Measurements from ENCODE around the gene ZC3H10. TPM values are rescaled to one million over a fixed set of nuclear protein-coding genes. Genes with fewer than 3 reads are reported as not detected.

The ZC3H10 gene
- total RNA-seq, 1 experiment from 2014 or later: 8.2 TPM

DNA sequence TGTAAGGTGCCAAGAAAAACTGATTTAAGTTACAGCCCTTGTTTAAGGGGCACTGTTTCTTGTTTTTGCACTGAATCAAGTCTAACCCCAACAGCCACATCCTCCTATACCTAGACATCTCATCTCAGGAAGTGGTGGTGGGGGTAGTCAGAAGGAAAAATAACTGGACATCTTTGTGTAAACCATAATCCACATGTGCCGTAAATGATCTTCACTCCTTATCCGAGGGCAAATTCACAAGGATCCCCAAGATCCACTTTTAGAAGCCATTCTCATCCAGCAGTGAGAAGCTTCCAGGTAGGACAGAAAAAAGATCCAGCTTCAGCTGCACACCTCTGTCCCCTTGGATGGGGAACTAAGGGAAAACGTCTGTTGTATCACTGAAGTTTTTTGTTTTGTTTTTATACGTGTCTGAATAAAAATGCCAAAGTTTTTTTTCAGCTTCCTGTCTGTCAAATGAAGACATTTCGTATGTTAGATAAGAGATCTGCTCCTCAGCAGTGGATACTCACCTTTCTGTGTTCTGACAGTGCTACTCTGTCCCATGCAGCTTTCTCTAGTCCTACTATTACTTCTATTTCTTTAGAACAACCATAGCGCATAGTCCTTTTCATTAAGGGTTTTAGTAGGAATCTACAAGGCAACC lies 14.9 kb upstream of the ZC3H10 start:
- peak overlapping the region; percentile 95 for H3K27ac Mint-ChIP-seq (ENCODE audit: unreplicated experiment)
- CTCF ChIA-PET: interaction anchor here (1.6 kb wide), 1 partner anchor 15 kb away, joined by 7 read pairs; the partner anchor contains the start of gene ZC3H10

DNA sequence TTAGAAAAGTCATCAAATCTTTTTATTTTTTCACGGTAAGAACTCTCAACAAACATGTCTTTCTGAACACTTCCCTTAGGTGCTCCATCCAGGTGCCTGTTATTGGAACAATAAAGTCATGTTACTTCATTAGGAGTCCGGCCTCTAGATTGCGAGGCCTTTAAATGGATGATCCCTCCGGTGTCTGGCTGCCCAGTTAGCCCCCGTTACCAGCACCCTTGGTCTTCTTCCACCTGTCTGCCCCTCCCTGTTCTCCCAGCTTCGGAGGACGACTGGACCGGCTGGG lies 14.3 kb upstream of the ZC3H10 start:
- H3K27me3 Mint-ChIP-seq (ENCODE audit: unreplicated experiment): no peaks in the 10 kb centered on the region
- DNase-seq: no peak
- intact Hi-C loops (cut with micrococcal nuclease; ENCODE audit: unreplicated experiment): loop anchor here (2.0 to 5.0 kb wide), 2 partner anchors 57 to 366 kb away; no protein-coding TSS in a partner anchor
- peaks cover 94% of the 10 kb centered on the region for H3K36me3 Mint-ChIP-seq (ENCODE audit: insufficient read depth, unreplicated experiment)
- H3K4me3 Mint-ChIP-seq (ENCODE audit: low read depth, unreplicated experiment): peak overlapping the region; percentile 96
- TF ChIP-seq, protein P1, sequence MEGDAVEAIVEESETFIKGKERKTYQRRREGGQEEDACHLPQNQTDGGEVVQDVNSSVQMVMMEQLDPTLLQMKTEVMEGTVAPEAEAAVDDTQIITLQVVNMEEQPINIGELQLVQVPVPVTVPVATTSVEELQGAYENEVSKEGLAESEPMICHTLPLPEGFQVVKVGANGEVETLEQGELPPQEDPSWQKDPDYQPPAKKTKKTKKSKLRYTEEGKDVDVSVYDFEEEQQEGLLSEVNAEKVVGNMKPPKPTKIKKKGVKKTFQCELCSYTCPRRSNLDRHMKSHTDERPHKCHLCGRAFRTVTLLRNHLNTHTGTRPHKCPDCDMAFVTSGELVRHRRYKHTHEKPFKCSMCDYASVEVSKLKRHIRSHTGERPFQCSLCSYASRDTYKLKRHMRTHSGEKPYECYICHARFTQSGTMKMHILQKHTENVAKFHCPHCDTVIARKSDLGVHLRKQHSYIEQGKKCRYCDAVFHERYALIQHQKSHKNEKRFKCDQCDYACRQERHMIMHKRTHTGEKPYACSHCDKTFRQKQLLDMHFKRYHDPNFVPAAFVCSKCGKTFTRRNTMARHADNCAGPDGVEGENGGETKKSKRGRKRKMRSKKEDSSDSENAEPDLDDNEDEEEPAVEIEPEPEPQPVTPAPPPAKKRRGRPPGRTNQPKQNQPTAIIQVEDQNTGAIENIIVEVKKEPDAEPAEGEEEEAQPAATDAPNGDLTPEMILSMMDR (IDR thresholded peaks at IDR 0.05; ENCODE audit: unreplicated experiment): no peak
- TSS peak; percentile 87 for BruUV-seq (replicated peaks)
- CTCF ChIA-PET: interaction anchor here (0.6 to 2.1 kb wide), 12 partner anchors 12 to 533 kb away, joined by 3 to 23 read pairs (median 4); partner anchors contain the start of genes ERBB3, RAB5B, SMARCC2 and ZC3H10
- peak overlapping the region; percentile 95 for H3K27ac Mint-ChIP-seq (ENCODE audit: unreplicated experiment)
- H3K9me3 Mint-ChIP-seq (ENCODE audit: low read depth, unreplicated experiment): no peaks in the 10 kb centered on the region
- H3K4me1 Mint-ChIP-seq (ENCODE audit: low read depth, unreplicated experiment): peaks cover 21% of the 10 kb centered on the region

More for the DNA sequence above, 14.9 kb upstream of the ZC3H10 start:
- intact Hi-C loops (cut with micrococcal nuclease; ENCODE audit: unreplicated experiment): loop anchor here (5.0 kb wide), 1 partner anchor 366 kb away; no protein-coding TSS in a partner anchor
- peak overlapping the region; percentile 96 for H3K4me3 Mint-ChIP-seq (ENCODE audit: low read depth, unreplicated experiment)
- peaks cover 21% of the 10 kb centered on the region for H3K4me1 Mint-ChIP-seq (ENCODE audit: low read depth, unreplicated experiment)
- H3K36me3 Mint-ChIP-seq (ENCODE audit: insufficient read depth, unreplicated experiment): peaks cover 93% of the 10 kb centered on the region
- no peaks in the 10 kb centered on the region for H3K9me3 Mint-ChIP-seq (ENCODE audit: low read depth, unreplicated experiment)
- TF ChIP-seq, protein P1 (IDR thresholded peaks at IDR 0.05; ENCODE audit: unreplicated experiment): no peak
- H3K27me3 Mint-ChIP-seq (ENCODE audit: unreplicated experiment): no peaks in the 10 kb centered on the region
- no peak for DNase-seq
- no TSS peak for BruUV-seq (replicated peaks)

DNA sequence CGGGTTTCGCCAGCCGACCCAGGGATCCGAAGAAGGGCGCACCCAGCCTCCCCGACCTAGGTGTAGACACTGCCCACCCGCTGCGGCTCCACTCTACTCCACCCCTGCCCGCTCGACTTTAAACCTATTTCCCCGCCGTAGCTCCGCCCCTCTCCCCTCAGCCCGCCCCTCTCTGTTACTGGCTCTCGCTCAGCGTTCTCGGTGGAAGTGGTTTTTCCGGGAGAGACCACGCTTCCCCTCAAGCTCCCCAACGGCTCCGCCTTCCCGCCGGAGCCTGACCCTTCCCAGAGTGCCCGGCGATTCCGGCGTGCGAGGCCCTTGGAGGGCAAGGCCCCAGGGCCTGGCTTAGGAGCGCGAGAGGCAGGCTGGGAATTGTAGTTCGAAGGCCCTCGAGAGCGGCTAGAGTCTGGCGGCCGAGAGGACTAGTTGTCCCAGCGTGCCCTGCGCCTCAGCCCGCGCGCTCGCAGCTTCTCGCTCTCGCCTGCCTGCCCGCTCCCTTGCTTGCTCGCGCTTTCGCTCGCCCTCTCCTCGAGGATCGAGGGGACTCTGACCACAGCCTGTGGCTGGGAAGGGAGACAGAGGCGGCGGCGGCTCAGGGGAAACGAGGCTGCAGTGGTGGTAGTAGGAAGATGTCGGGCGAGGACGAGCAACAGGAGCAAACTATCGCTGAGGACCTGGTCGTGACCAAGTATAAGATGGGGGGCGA lies 13.8 kb upstream of the ZC3H10 start, which contains the start of gene PA2G4:
PA2G4 (plus strand) TSS at position 451 of the 706 bp plus-strand sequence; CDS start at position 630, 179 bp downstream.
- peaks cover 94% of the 10 kb centered on the region for H3K36me3 Mint-ChIP-seq (ENCODE audit: insufficient read depth, unreplicated experiment)
- peaks cover 21% of the 10 kb centered on the region for H3K4me1 Mint-ChIP-seq (ENCODE audit: low read depth, unreplicated experiment)
- CTCF ChIA-PET: interaction anchor here (0.6 to 2.1 kb wide), 13 partner anchors 12 to 533 kb away, joined by 3 to 23 read pairs (median 4); partner anchors contain the start of genes ERBB3, RAB5B, SMARCC2 and ZC3H10
- BruUV-seq (replicated peaks): no TSS peak
- peak; percentile 99 for DNase-seq
- H3K4me3 Mint-ChIP-seq (ENCODE audit: low read depth, unreplicated experiment): peak within 1 kb of the TSS; percentile 96
- TF ChIP-seq, protein P1 (IDR thresholded peaks at IDR 0.05; ENCODE audit: unreplicated experiment): no peak
- intact Hi-C loops (cut with micrococcal nuclease; ENCODE audit: unreplicated experiment): loop anchor here (2.0 to 5.0 kb wide), 2 partner anchors 57 to 367 kb away; no protein-coding TSS in a partner anchor
- no peaks in the 10 kb centered on the region for H3K27me3 Mint-ChIP-seq (ENCODE audit: unreplicated experiment)
- no peaks in the 10 kb centered on the region for H3K9me3 Mint-ChIP-seq (ENCODE audit: low read depth, unreplicated experiment)
- peak within 1 kb of the TSS; percentile 95 for H3K27ac Mint-ChIP-seq (ENCODE audit: unreplicated experiment)

DNA sequence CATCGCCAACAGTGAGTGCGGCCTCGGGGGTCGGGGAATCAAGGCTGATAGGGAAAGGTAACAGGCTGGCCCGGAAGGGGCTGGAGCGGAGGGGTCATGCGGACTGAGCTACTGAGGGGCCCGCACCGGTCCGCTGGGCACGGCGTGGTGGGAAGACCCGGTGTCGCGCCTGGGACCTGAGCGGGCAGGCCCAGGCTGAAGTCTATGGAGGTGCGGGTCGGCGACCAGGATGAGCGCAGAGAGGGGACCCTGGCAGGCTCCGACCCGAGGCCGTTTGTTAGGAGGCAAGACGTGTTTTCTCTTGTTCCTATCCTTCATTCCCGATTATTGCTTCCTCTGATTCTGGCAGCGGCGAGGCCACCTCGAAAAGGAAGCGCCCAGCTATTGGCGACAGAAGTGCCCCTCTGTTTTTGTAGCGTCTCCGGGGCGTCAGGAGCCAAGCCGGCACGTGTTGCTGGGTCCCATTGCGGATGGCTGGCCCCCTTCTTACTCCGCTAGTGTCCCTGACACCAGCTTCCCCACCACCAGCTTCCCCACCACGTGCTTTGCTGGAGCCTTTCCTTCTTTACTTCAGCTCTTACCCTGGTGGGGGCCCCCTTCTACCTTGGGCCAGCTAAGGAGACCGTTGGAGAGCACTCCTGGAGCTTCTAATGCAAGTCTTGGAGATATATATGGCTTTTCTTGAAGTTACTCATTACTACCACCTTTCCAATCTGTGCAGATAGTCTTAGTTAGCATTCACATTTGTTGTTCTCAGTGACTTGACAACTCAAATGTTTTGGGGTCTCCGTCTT lies 13.1 kb upstream of the ZC3H10 start:
- TF ChIP-seq, protein P1 (IDR thresholded peaks at IDR 0.05; ENCODE audit: unreplicated experiment): no peak
- H3K4me1 Mint-ChIP-seq (ENCODE audit: low read depth, unreplicated experiment): peaks cover 21% of the 10 kb centered on the region
- CTCF ChIA-PET: interaction anchor here (0.6 to 2.1 kb wide), 7 partner anchors 11 to 532 kb away, joined by 3 to 23 read pairs (median 4); partner anchors contain the start of genes ERBB3 and ZC3H10
- peaks cover 94% of the 10 kb centered on the region for H3K36me3 Mint-ChIP-seq (ENCODE audit: insufficient read depth, unreplicated experiment)
- peak overlapping the region; percentile 96 for H3K4me3 Mint-ChIP-seq (ENCODE audit: low read depth, unreplicated experiment)
- intact Hi-C loops (cut with micrococcal nuclease; ENCODE audit: unreplicated experiment): loop anchor here (1.0 to 5.0 kb wide), 3 partner anchors 27 to 368 kb away; no protein-coding TSS in a partner anchor
- H3K9me3 Mint-ChIP-seq (ENCODE audit: low read depth, unreplicated experiment): no peaks in the 10 kb centered on the region
- H3K27ac Mint-ChIP-seq (ENCODE audit: unreplicated experiment): peak overlapping the region; percentile 95
- H3K27me3 Mint-ChIP-seq (ENCODE audit: unreplicated experiment): no peaks in the 10 kb centered on the region
- BruUV-seq (replicated peaks): no TSS peak
- peak; percentile 41 for DNase-seq
